ENCODE data around the gene DNAH14. TPM values are rescaled to one million over a fixed set of nuclear protein-coding genes. Genes with fewer than 3 reads are reported as not detected.
"Not testable (repeated sequence)": the region's sequence is repeated elsewhere in the genome, so short reads cannot be mapped to it uniquely, and the experiment has no call there.

DNAH14 gene
- polyA plus RNA-seq, 1 experiment = 11.1 TPM

GRCh38 chr1:225182716-225183115, 253.2 kb downstream of the DNAH14 start:
- no peak for DNase-seq (ENCODE audit: low read depth, low spot score)
- Histone ChIP-seq H3K4me3 (ENCODE audit: low read depth, low read length) (no peak overlapping the region), H3K27me3 (ENCODE audit: control insufficient read depth, insufficient read depth, low read length) (no peaks in the 10 kb centered on the region), H3K27ac (ENCODE audit: low read depth, low read length) (no peak overlapping the region), H3K9me3 (ENCODE audit: control insufficient read depth, insufficient read depth, low read length) (no peaks in the 10 kb centered on the region)
- ChIA-PET POLR2A (no interaction called here), CTCF (no interaction called here)
- no peak for TF ChIP-seq CTCF (IDR thresholded peaks at IDR 0.05; ENCODE audit: low read depth, low read length)

- Histone ChIP-seq H3K27me3 (ENCODE audit: control insufficient read depth, insufficient read depth, low read length) (no peaks in the 10 kb centered on the region), H3K9me3 (ENCODE audit: control insufficient read depth, insufficient read depth, low read length) (no peaks in the 10 kb centered on the region), H3K27ac (ENCODE audit: low read depth, low read length) (no peak overlapping the region), H3K4me3 (ENCODE audit: low read depth, low read length) (no peak overlapping the region)
- CTCF ChIA-PET = no interaction called here
- POLR2A ChIA-PET = no interaction called here
- no peak for TF ChIP-seq CTCF (IDR thresholded peaks at IDR 0.05; ENCODE audit: low read depth, low read length)
- no peak for DNase-seq (ENCODE audit: low read depth, low spot score)
Observed at GRCh38 chr1:225191199-225191753, 261.8 kb downstream of the DNAH14 start.

GRCh38 chr1:225201447-225201846, 272.0 kb downstream of the DNAH14 start:
- POLR2A ChIA-PET = no interaction called here
- Histone ChIP-seq H3K4me3 (ENCODE audit: low read depth, low read length) (no peak overlapping the region), H3K9me3 (ENCODE audit: control insufficient read depth, insufficient read depth, low read length) (no peaks in the 10 kb centered on the region), H3K27me3 (ENCODE audit: control insufficient read depth, insufficient read depth, low read length) (no peaks in the 10 kb centered on the region), H3K27ac (ENCODE audit: low read depth, low read length) (no peak overlapping the region)
- TF ChIP-seq CTCF (IDR thresholded peaks at IDR 0.05; ENCODE audit: low read depth, low read length) = no peak
- DNase-seq (ENCODE audit: low read depth, low spot score) = no peak
- CTCF ChIA-PET = interaction anchor here (0.6 kb wide), 1 partner anchor 239 kb away, joined by 6 read pairs; no protein-coding TSS in a partner anchor

GRCh38 chr1:225207791-225208190, 278.3 kb downstream of the DNAH14 start:
- no peak overlapping the region for H3K27ac ChIP-seq (ENCODE audit: low read depth, low read length)
- H3K9me3 ChIP-seq (ENCODE audit: control insufficient read depth, insufficient read depth, low read length) = no peaks in the 10 kb centered on the region
- H3K4me3 ChIP-seq (ENCODE audit: low read depth, low read length) = no peak overlapping the region
- no peaks in the 10 kb centered on the region for H3K27me3 ChIP-seq (ENCODE audit: control insufficient read depth, insufficient read depth, low read length)
- no peak for TF ChIP-seq CTCF (IDR thresholded peaks at IDR 0.05; ENCODE audit: low read depth, low read length)
- ChIA-PET POLR2A (no interaction called here), CTCF (no interaction called here)
- DNase-seq (ENCODE audit: low read depth, low spot score) = no peak

GRCh38 chr1:225209153-225209552, 279.7 kb downstream of the DNAH14 start:
- CTCF ChIA-PET = no interaction called here
- no peak overlapping the region for H3K4me3 ChIP-seq (ENCODE audit: low read depth, low read length)
- no peak for DNase-seq (ENCODE audit: low read depth, low spot score)
- no peaks in the 10 kb centered on the region for H3K27me3 ChIP-seq (ENCODE audit: control insufficient read depth, insufficient read depth, low read length)
- TF ChIP-seq CTCF (IDR thresholded peaks at IDR 0.05; ENCODE audit: low read depth, low read length) = no peak
- H3K27ac ChIP-seq (ENCODE audit: low read depth, low read length) = no peak overlapping the region
- H3K9me3 ChIP-seq (ENCODE audit: control insufficient read depth, insufficient read depth, low read length) = no peaks in the 10 kb centered on the region
- POLR2A ChIA-PET = no interaction called here

GRCh38 chr1:225210180-225210579, 280.7 kb downstream of the DNAH14 start:
- DNase-seq (ENCODE audit: low read depth, low spot score); H3K27me3 ChIP-seq (ENCODE audit: control insufficient read depth, insufficient read depth, low read length); POLR2A ChIA-PET; H3K9me3 ChIP-seq (ENCODE audit: control insufficient read depth, insufficient read depth, low read length); CTCF ChIA-PET; H3K4me3 ChIP-seq (ENCODE audit: low read depth, low read length); H3K27ac ChIP-seq (ENCODE audit: low read depth, low read length): not testable (repeated sequence)

- H3K4me3 ChIP-seq (ENCODE audit: low read depth, low read length); CTCF ChIA-PET; H3K27ac ChIP-seq (ENCODE audit: low read depth, low read length); H3K9me3 ChIP-seq (ENCODE audit: control insufficient read depth, insufficient read depth, low read length); H3K27me3 ChIP-seq (ENCODE audit: control insufficient read depth, insufficient read depth, low read length); POLR2A ChIA-PET; DNase-seq (ENCODE audit: low read depth, low spot score): not testable (repeated sequence)
Observed at GRCh38 chr1:225211694-225212442, 282.4 kb downstream of the DNAH14 start.
